Activated T-cell treated with anti-CD3 and anti-CD28 coated beads for 48 hours (primary cell): ENCODE results near the gene ZMYM2.

Source experiments
- DNase-seq: peaks from one replicate; pipeline ENCODE4 v3.0.0-alpha.2; 2020; ENCODE audit warnings: low read depth

Gene ZMYM2

GRCh38 chr13:20105161-20105689, 146.7 kb downstream of the ZMYM2 start:
- DNase-seq: no peak

DNA sequence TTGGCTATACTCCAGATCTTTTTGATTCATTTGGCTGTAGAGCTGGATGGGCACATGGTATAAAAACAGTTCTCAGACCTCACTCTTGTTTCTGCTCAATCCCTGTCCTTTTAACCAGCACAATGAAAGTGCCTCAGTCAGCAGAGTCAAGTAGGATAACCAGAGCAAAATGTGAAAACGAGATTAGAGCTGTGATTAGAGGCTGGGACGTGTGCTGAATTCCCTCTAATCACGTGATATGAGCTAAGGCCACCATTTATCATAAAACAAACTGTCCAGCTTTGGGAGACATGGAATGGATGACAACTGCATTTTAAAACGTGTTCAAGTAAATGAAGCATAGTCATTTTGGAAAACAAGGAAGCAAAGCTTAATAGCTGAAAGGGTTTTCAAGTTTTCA, 148.2 kb downstream of the ZMYM2 start:
- DNase-seq: no peak

DNA sequence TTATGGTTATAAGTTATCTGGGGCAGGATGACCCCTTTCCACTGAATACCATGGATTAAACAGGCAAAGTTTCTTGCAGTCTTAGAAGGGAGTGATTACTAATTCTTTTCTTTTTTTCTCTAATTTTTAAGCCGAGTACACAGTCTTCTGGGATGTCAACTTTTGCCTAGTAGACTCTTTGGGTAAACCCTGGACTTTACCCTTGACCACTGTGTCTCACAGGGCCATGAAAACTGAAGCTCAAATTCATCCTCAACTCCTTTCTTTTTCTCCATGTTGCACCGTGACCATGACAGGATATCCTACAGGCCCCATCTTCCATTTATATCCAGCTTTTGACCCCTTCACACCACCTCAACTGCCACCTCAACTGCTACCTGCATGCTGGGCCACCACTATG, 150.5 kb downstream of the ZMYM2 start:
- no peak for DNase-seq

DNA sequence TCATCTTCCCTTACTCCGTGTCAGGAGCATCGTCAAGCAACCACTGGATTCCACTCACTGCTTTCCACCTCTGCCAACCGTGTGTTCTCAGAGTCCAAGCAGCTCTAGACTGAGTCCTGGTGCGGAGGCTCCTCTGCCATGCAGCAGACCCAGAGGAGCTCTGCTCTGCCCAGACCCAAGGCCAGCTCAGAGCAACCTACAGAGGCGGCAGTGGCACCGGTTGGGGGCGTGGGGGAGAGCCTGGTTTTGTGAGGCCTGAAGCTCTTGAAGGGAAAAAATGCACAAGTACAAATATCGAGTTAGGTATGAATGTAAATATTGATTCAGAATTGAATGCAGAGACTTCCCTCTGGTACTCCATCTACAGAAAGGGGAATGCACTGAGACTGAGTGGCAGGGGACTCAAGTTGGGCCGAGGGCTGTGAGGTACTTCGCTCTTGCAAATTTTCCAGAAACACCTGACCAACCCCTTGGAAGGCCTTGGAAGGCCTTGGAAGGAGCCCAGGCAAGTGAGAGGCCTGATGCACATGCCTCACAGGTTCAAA, 155.6 kb downstream of the ZMYM2 start:
- no peak for DNase-seq

- DNase-seq: no peak
Measured at GRCh38 chr13:20116213-20116612, 157.7 kb downstream of the ZMYM2 start.

GRCh38 chr13:20118268-20119140, 160.0 kb downstream of the ZMYM2 start:
- no peak for DNase-seq

GRCh38 chr13:20119960-20120359, 161.4 kb downstream of the ZMYM2 start:
- DNase-seq: no peak

- no peak for DNase-seq
Measured at GRCh38 chr13:20121159-20121525, 162.6 kb downstream of the ZMYM2 start.

DNA sequence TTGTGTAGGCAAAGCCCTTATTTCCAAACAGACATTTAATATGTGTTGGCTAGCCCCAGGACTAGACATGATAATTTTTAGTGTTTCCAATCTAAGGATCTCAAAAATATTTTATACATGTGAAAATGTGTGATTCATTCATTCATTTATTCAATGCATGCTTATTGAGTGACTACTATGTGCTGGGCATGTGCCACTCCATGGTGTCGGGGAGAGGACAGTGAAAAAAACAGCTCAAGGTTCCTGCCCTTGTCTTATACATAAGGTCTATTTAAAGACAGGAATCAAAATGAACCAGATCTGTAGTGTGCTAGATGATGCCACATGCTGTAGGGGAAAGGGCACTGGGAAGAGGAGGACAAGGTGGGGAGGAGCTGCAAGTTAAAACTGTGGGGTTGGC, 165.8 kb downstream of the ZMYM2 start:
- DNase-seq: no peak

GRCh38 chr13:20125129-20125782, 166.7 kb downstream of the ZMYM2 start:
- no peak for DNase-seq

GRCh38 chr13:20125783-20126165, 167.2 kb downstream of the ZMYM2 start:
- DNase-seq: no peak

- no peak for DNase-seq
Measured at GRCh38 chr13:20126541-20127261, 168.2 kb downstream of the ZMYM2 start.

DNA sequence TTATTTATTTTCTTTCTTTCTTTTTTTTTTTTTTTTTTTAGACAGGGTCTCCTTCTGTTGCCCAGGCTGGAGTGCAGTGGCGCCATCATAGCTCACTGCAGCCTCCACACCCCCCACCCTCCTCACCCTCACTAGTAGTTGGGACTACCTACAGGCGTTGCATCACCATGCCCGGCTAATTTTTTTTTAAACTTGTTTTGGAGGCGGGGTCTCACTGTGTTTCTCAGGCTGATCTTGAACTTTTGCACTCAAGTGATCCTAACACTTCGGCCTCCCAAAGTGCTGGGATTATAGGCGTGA, 168.7 kb downstream of the ZMYM2 start:
- DNase-seq: no peak

DNA sequence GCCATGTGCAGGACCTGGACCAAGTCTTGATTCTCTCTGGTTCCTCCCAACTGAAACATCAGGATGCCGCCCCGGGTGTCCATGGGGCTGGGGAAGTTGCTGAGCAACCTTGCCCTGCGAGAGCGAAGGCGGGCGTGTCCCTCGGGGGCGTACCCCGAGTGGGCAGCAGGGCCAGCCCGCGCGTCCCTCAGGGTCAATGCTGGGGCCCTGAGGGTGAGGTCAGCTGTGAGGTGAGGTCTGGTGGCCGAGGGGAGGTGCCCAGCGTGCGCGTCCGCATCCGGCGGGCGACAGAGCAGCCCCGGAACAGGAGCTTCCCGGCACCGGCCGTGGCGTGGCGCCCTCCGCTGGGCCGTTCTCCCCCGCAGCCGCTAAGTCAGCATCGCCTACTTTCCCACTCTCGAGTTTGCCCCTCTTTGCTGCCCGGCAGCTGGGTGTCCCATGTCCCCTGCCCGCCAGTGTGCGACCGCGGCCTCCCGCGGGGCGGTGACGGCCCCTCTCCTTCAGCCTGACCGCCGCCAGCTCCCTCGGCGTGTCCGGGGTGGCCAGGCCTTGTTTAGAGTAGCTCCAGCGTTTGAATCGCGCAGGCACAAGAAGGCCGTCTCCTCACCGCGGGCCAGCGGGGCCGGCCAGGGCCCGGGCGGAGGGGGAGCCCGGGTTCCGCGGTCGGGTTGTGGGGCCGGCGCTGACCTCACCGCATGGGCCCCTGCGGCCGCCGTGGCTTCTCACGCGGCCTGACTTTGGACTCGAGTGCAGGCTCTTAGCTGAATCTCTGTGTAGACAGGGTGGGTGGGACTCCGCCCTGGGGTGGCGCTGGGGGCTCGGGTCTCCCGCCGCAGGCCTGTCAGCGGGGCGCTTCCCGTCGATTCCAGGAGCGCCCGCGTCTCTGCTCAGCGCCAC, 169.3 kb downstream of the ZMYM2 start:
- DNase-seq: peak; percentile 33

GRCh38 chr13:20128459-20128931, 170.0 kb downstream of the ZMYM2 start:
- no peak for DNase-seq

GRCh38 chr13:20129076-20129475, 170.5 kb downstream of the ZMYM2 start:
- DNase-seq: no peak

DNA sequence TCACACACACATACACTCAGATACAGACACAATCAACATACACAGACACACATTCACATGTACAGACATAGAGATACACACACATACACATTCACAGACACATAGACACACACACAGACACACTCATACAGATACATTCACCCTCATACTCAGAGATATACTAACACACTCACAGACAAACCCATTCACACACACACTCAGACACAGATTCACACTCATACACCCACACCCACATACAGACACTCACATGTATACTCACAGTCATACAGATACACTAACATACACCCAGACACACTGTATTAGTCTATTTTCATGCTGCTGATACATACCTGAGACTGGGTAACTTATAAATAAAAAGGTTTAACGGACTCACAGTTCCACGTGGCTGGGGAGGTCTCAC, 171.5 kb downstream of the ZMYM2 start:
- no peak for DNase-seq

- no peak for DNase-seq
Measured at GRCh38 chr13:20130652-20131051, 172.1 kb downstream of the ZMYM2 start.

- no peak for DNase-seq
Measured at GRCh38 chr13:20131057-20131832, 172.7 kb downstream of the ZMYM2 start.

GRCh38 chr13:20132052-20132634, 173.6 kb downstream of the ZMYM2 start:
- no peak for DNase-seq
